B cell (primary cell): Measurements from ENCODE around the gene UBA7. TPM values are rescaled to one million over a fixed set of nuclear protein-coding genes. Genes with fewer than 3 reads are reported as not detected.
A peak's percentile ranks its signal among the peaks of the same experiment; 100 is the strongest.

Source experiments
- ATAC-seq: fragments of 200-7000 bp; cut with Tn5 transposase; one replicate; pipeline ENCODE4 v1.10.0; 2021; ENCODE audit warnings: low read depth, mild to moderate bottlenecking, moderate number of reproducible peaks, moderate library complexity
- CTCF ChIA-PET: fragments of 350-600 bp; sonication (Branson Sonifier 250); formaldehyde crosslinking; loops from one replicate; lab custom pipeline; 2021; ENCODE audit warnings: antibody characterized with exemption, inconsistent platforms; lab: Charles Lee
- POLR2A ChIA-PET: fragments of 350-600 bp; sonication (Branson Sonifier 250); formaldehyde crosslinking; loops from one replicate; lab custom pipeline; 2021; ENCODE audit warnings: antibody characterized with exemption; lab: Charles Lee
- DNase-seq: peaks from one replicate; pipeline ENCODE4 v3.0.0; 2013
- H2AFZ ChIP-seq: 2 replicates; pipeline ENCODE4 v1.6.1; 2012; ENCODE audit warnings: mild to moderate bottlenecking, low read depth, low read length; ENCODE audit not compliant: insufficient read depth, poor library complexity, severe bottlenecking
- H3K27ac ChIP-seq, 2 donors: 1 replicate in 1 of 2; 2 replicates in 1 of 2; pipeline ENCODE4 v1.5.1; 2012 to 2013; ENCODE audit warnings: low read length in 2 of 2, mild to moderate bottlenecking in 2 of 2, moderate library complexity in 1 of 2
- H3K27me3 ChIP-seq, 4 experiments: fragments of 200-600 bp in 1 of 4; sonication (generic) in 1 of 4; replicated peaks in 1 of 4; 1 replicate in 2 of 4; 2 replicates in 2 of 4; pipeline versions ENCODE4 v1.6.1 to v1.7.0; 2013 to 2016; ENCODE audit warnings: low read length in 3 of 4, mild to moderate bottlenecking in 2 of 4, mixed read lengths in 1 of 4, moderate library complexity in 1 of 4; ENCODE audit not compliant: insufficient read depth in 4 of 4, control insufficient read depth in 3 of 4; ENCODE audit errors: control extremely low read depth in 1 of 4
- H3K36me3 ChIP-seq, 2 experiments: replicated peaks in 1 of 2; 1 replicate in 1 of 2; 2 replicates in 1 of 2; pipeline versions ENCODE4 v1.6.1 to v1.7.1; 2013; ENCODE audit warnings: low read length in 1 of 2; ENCODE audit not compliant: insufficient read depth in 2 of 2, control insufficient read depth in 1 of 2; ENCODE audit errors: control extremely low read depth in 1 of 2, extremely low read depth in 1 of 2
- H3K4me1 ChIP-seq, 2 donors: fragments of 200-600 bp in 1 of 2; sonication (generic) in 1 of 2; 1 replicate in 1 of 2; 2 replicates in 1 of 2; pipeline versions ENCODE4 v1.5.1 to v1.6.1; 2013 to 2017; ENCODE audit warnings: low read length in 2 of 2; ENCODE audit not compliant: control insufficient read depth in 2 of 2, insufficient read depth in 2 of 2
- H3K4me2 ChIP-seq: replicated peaks from 2 replicates; pipeline ENCODE3; 2012; ENCODE audit warnings: mild to moderate bottlenecking, low read depth, low read length; ENCODE audit not compliant: poor library complexity, severe bottlenecking
- H3K4me3 ChIP-seq, 5 experiments: fragments of 200-600 bp in 1 of 5; sonication (generic) in 1 of 5; 1 replicate in 3 of 5; 2 replicates in 2 of 5; pipeline versions ENCODE4 v1.5.1 to v1.7.0; 2011 to 2016; ENCODE audit warnings: low read length in 4 of 5, mild to moderate bottlenecking in 4 of 5, low read depth in 2 of 5, control low read depth in 1 of 5, moderate library complexity in 1 of 5; ENCODE audit not compliant: insufficient read depth in 1 of 5; ENCODE audit errors: control extremely low read depth in 1 of 5, extremely low read depth in 1 of 5
- H3K79me2 ChIP-seq: fragments of 200-600 bp; sonication (generic); one replicate; pipeline ENCODE4 v1.6.0; 2016; ENCODE audit warnings: low read length; ENCODE audit not compliant: control insufficient read depth, insufficient read depth
- H3K9ac ChIP-seq: fragments of 200-600 bp; sonication (generic); 2 replicates; pipeline ENCODE4 v1.6.1; 2017; ENCODE audit warnings: mild to moderate bottlenecking, low read length, moderate library complexity
- H3K9me3 ChIP-seq, 3 donors: one replicate each; pipeline versions ENCODE4 v1.6.1 to v1.7.1; 2013; ENCODE audit warnings: low read length in 2 of 3; ENCODE audit not compliant: control insufficient read depth in 2 of 3, insufficient read depth in 1 of 3; ENCODE audit errors: control extremely low read depth in 1 of 3
- H4K20me1 ChIP-seq: 2 replicates; pipeline ENCODE4 v1.6.0; 2012; ENCODE audit warnings: mild to moderate bottlenecking, low read length; ENCODE audit not compliant: insufficient read depth, control insufficient read depth, poor library complexity, severe bottlenecking
- H3K27ac Mint-ChIP-seq: one replicate; pipeline ENCODE4 v1.8.0; 2021; ENCODE audit warnings: mixed read lengths
- H3K27me3 Mint-ChIP-seq: one replicate; pipeline ENCODE4 v1.8.0; 2021; ENCODE audit warnings: mixed read lengths
- H3K4me1 Mint-ChIP-seq: one replicate; pipeline ENCODE4 v1.8.0; 2021; ENCODE audit warnings: mixed read lengths
- H3K4me3 Mint-ChIP-seq: one replicate; pipeline ENCODE4 v1.8.0; 2021; ENCODE audit warnings: mixed read lengths
- H3K9me3 Mint-ChIP-seq: one replicate; pipeline ENCODE4 v1.8.0; 2022; ENCODE audit warnings: mixed read lengths; ENCODE audit not compliant: insufficient read depth
- CTCF ChIP-seq: fragments of 200-600 bp; IDR thresholded peaks from one replicate; pipeline ENCODE4 v1.8.0; 2022; ENCODE audit warnings: antibody characterized with exemption, mild to moderate bottlenecking
- EZH2 ChIP-seq: IDR thresholded peaks from 2 replicates; pipeline ENCODE4 v1.6.1; 2012; ENCODE audit warnings: borderline replicate concordance, low read depth, mild to moderate bottlenecking, moderate library complexity, low read length; ENCODE audit not compliant: insufficient read depth, poor library complexity, severe bottlenecking
- WGBS: methylation state at CpG from one replicate; pipeline ENCODE4 v1.1.5; 2013; ENCODE audit warnings: missing lambda C conversion rate; ENCODE audit not compliant: insufficient coverage; 5-methylcytosine and 5-hydroxymethylcytosine counted together
- intact Hi-C: fragments of 100-400 bp; cut with micrococcal nuclease; formaldehyde crosslinking; loops from one replicate; pipeline ENCODE4 v1.10.0; 2022
- polyA plus RNA-seq: library from polyadenylated mRNA; depleted of rRNA; stranded (reverse); fragments of >200 nt; gene quantifications from 2 replicates; pipeline ENCODE4 v1.2.3, GENCODE V29; 2012
- total RNA-seq, 2 donors: library from RNA; stranded (reverse); fragments of 120-200 nt in 1 of 2; gene quantifications; 1 replicate in 1 of 2; 2 replicates in 1 of 2; pipeline versions ENCODE4 v1.2.3 to v1.2.4, GENCODE V29; 2013 to 2022

Gene UBA7
- total and polyA plus RNA-seq, 2 donors (not counting 1 experiment from before 2014, with no cell fraction given): 418 to 943 TPM

DNA sequence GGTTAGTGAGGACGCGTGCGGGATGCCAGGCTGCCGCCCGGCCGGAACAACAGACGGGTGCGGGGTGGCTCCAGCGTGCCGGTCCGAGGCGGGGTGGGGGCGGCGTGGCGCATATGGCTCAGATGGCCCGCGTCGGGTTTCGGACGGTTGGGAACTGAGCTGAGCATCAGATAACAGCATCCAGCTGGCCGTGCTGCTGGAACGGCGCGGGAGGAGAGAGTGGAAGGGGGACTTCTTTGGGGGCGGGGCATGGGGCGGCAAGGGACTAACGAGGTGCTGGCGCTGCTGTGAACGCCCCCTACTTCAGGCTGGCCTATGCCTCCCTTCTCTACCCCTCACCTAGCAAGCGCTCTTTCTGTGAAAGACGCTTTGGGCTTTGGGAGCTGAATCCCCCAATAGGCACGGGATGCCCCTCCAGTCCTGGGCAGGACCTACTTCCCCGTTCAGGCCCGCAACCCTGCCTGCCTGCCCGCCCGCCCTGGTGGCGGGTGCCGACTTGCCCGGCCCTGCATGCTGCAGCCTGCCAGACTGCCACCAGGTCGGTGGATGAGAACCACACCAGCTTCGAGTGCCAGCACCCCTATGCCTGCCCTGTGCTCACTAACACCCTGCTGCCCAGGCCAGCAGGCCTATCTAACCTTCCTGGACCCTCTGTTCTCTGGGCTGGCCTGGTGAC lies 10.2 kb downstream of the UBA7 start:
- peaks cover 59% of the 10 kb centered on the region for H3K4me1 Mint-ChIP-seq
- H3K9me3 Mint-ChIP-seq: no peaks in the 10 kb centered on the region
- H3K4me3 Mint-ChIP-seq: peak overlapping the region; percentile 86
- Histone ChIP-seq H3K27me3 (peaks cover 0 to 3% (median 0%) of the 10 kb centered on the region in 4 experiments), H3K4me1 (peaks cover 49 to 54% of the 10 kb centered on the region in 2 donors), H3K9me3 (no peaks in the 10 kb centered on the region), H3K4me3 (peak overlapping the region; percentile 8 to 99 (median 95)), H3K79me2 (peaks cover 10% of the 10 kb centered on the region), H3K9ac (peak overlapping the region; percentile 98), H4K20me1 (no peaks in the 10 kb centered on the region), H2AFZ (peak overlapping the region; percentile 90), H3K4me2 (peak overlapping the region; percentile 99), H3K27ac (peak overlapping the region; percentile 91 to 97), H3K36me3 (peaks cover 0 to 13% of the 10 kb centered on the region in 2 experiments)
- WGBS: under 1% methylated on average over 33 of the region's 41 CpGs
- H3K27ac Mint-ChIP-seq: peak overlapping the region; percentile 98
- ChIA-PET POLR2A (interaction anchor here (0.6 to 5.0 kb wide), 13 partner anchors 10 to 278 kb away, joined by 3 to 99 read pairs (median 4); partner anchors contain the start of genes AMIGO3, IP6K1, MON1A and UBA7), CTCF (interaction anchor here (0.6 to 15.1 kb wide), 14 partner anchors 12 to 1491 kb away, joined by 3 to 547 read pairs (median 3); partner anchors contain the start of genes GNAI2, IP6K1 and UBA7)
- ATAC-seq: peak; percentile 15
- no peak for TF ChIP-seq EZH2
- TF ChIP-seq CTCF: no peak
- peaks cover 5% of the 10 kb centered on the region for H3K27me3 Mint-ChIP-seq
- peak; percentile 83 for DNase-seq
- intact Hi-C loops: loop anchor here (1.0 to 5.0 kb wide), 3 partner anchors 84 to 424 kb away; partner anchors contain the start of genes AMIGO3 and RBM6
